Adrenal gland (tissue), 5 donors: ENCODE data around the gene EPN3.

Experiments
- CTCF ChIP-seq, 6 experiments: fragments of 450-650 bp in 4 of 6; fragments of 200-600 bp in 2 of 6; sonication (generic) in 1 of 6; IDR thresholded peaks; 1 replicate in 5 of 6; 2 replicates in 1 of 6; pipeline versions ENCODE4 v1.5.1 to v1.8.0; 2016 to 2021; ENCODE audit warnings: antibody characterized with exemption in 6 of 6, mild to moderate bottlenecking in 2 of 6, moderate library complexity in 1 of 6
- POLR2A ChIP-seq, 2 donors: fragments of 450-650 bp; IDR thresholded peaks; one replicate each; pipeline ENCODE4 v1.6.1; 2017; ENCODE audit warnings: antibody characterized with exemption in 2 of 2, mild to moderate bottlenecking in 2 of 2, moderate library complexity in 1 of 2
- donor health status: DM: no; HTN: no; CAD: no.

- TF ChIP-seq CTCF (IDR thresholded peaks at IDR 0.05) (no peak), POLR2A (IDR thresholded peaks at IDR 0.05) (no peak)
Measured at GRCh38 chr17:50548831-50549230, 16.3 kb downstream of the EPN3 start.
